Memory B cell (primary cell): ENCODE results near the gene ASIC2.

Experiments used
- ATAC-seq: fragments of 150-1000 bp; cut with Tn5 transposase; 2 replicates; pipeline ENCODE4 v1.10.0; 2021; ENCODE audit warnings: low read depth, mild to moderate bottlenecking, moderate library complexity
- DNase-seq, 2 donors: peaks; one replicate each; pipeline ENCODE4 v3.0.0; 2022; ENCODE audit warnings: low spot score in 2 of 2
- H3K27ac Mint-ChIP-seq: one replicate; pipeline ENCODE4 v1.8.0; 2022; ENCODE audit warnings: mild to moderate bottlenecking, moderate library complexity, mixed read lengths
- H3K27me3 Mint-ChIP-seq: one replicate; pipeline ENCODE4 v1.8.0; 2022; ENCODE audit warnings: mixed read lengths
- H3K36me3 Mint-ChIP-seq: one replicate; pipeline ENCODE4 v1.8.0; 2022; ENCODE audit warnings: mild to moderate bottlenecking, mixed read lengths
- H3K4me1 Mint-ChIP-seq: one replicate; pipeline ENCODE4 v1.8.0; 2022; ENCODE audit warnings: mixed read lengths
- H3K4me3 Mint-ChIP-seq: one replicate; pipeline ENCODE4 v1.8.0; 2022; ENCODE audit warnings: mild to moderate bottlenecking, moderate library complexity, mixed read lengths
- H3K9me3 Mint-ChIP-seq: one replicate; pipeline ENCODE4 v1.8.0; 2022; ENCODE audit warnings: mixed read lengths

ASIC2 gene

DNA sequence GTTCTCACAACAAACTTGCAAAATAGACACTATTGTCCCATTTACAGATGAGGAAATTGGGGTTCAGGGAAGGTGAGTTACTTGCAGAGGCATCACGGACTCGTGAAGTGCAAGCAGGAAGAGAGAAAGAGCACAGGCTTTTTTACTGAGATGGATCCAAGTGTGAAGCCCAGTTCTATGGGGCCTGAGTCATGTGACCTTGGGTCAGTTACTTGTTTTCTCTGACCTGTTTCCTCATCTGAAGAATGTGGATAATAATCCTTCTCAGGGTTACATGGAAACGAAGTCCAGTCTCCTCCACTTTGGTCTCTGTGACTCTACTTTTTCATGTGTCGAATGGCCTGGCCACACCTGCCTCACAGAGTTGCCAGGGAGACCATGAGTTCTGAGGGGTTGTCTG, 167.0 kb downstream of the ASIC2 start:
- Mint-ChIP-seq H3K27ac (no peak overlapping the region), H3K36me3 (no peaks in the 10 kb centered on the region), H3K27me3 (peaks cover 12% of the 10 kb centered on the region), H3K4me1 (no peaks in the 10 kb centered on the region), H3K4me3 (no peak overlapping the region), H3K9me3 (no peaks in the 10 kb centered on the region)
- DNase-seq (no peak), ATAC-seq (no peak)

DNA sequence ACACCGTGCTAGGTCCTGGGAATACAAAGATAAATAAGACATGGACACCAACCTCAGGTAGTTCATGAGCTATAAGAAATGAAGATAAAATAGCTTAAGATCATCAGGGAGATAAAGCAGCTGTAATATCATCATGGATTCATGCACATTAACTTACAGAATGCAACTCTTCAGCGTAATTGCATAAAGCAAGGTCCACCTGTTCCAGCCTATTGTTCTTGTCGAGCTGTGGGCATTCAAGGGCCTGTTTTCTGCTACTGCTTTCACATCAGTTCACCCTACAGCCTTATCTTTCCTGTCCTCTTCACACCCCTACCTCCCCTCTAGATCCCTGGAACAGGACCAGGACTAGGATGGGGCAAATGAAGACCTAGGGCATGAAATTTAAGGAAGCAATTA, 167.5 kb downstream of the ASIC2 start:
- Mint-ChIP-seq H3K9me3 (no peaks in the 10 kb centered on the region), H3K4me1 (no peaks in the 10 kb centered on the region), H3K27ac (no peak overlapping the region), H3K27me3 (peaks cover 13% of the 10 kb centered on the region), H3K4me3 (no peak overlapping the region), H3K36me3 (no peaks in the 10 kb centered on the region)
- ATAC-seq = no peak
- DNase-seq = no peak

DNA sequence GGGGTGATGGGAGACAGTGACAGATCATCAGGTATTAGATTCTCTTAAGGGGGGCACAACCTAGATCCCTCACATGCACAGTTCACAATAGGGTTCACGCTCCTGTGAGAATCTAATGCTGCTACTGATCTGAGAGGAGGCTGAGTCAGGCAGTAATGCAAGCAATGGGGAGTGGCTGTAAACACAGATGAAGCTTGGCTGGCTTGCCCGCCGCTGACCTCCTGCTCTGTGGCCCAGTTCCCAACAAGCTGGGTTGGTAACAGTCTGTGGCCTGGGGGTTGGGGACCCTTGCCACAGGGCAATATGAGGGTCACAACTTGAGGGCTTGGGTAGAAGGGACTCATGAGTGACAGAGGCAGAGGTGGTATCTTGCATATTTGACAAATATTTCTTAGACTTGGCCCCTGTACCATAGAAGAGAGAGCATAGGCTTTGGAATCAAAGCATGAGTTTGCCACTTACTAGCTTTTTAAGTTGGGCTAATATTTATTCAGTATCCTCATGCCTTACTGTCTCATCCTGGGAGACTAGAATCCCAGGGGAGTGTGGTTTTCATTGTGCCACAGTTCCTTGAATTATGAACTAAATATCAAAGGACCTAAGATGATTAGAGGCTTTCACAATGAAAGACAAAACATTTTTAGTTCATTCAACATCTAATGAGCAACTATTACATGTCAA, 168.1 kb downstream of the ASIC2 start:
- no peaks in the 10 kb centered on the region for H3K9me3 Mint-ChIP-seq

DNA sequence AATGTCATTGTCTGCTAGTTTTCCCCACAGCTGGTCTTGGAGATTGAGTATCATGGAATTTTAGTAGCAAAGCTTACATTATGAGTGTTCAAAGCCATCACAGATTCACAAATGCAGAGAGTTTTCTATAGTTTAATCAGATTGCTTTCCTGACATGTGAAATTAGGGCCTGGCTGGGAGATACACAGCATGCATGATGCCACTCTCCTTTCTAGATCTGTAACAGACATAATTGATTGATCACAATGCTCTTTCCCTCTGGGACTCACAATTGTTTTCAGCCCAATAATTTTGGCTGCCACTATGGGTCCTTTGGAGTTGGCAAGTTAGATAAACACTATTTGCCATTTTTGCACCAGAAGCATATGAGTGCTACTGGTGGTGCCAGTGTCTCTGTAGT, 168.9 kb downstream of the ASIC2 start:
- no peaks in the 10 kb centered on the region for H3K4me1 Mint-ChIP-seq
- DNase-seq (no peak), ATAC-seq (no peak)
- H3K27ac Mint-ChIP-seq = no peak overlapping the region
- no peaks in the 10 kb centered on the region for H3K9me3 Mint-ChIP-seq
- H3K4me3 Mint-ChIP-seq = no peak overlapping the region
- peaks cover 13% of the 10 kb centered on the region for H3K27me3 Mint-ChIP-seq
- no peaks in the 10 kb centered on the region for H3K36me3 Mint-ChIP-seq

More for the DNA sequence above, 168.1 kb downstream of the ASIC2 start:
- Mint-ChIP-seq H3K4me1 (no peaks in the 10 kb centered on the region), H3K27ac (no peak overlapping the region), H3K27me3 (peaks cover 13% of the 10 kb centered on the region), H3K36me3 (no peaks in the 10 kb centered on the region), H3K4me3 (no peak overlapping the region)
- ATAC-seq (no peak), DNase-seq (no peak)

DNA sequence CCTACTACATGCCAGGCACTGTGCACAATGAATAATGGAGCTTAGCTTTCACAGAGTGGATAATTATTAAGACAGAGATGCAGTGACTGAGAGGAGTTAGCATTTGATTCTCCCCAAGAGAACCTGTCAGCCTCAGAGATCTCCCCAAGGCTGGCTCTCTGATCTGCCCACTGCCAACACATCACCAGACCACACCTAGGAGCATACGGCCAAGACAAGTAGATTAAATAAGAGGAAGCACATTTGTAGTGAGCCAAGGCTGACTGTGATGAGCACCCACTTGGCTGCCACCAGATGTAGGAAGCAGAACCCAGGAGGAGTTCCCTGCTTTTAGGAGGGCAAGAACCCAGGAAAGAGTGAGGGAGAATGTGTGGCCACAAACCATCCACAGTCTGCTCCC, 171.3 kb downstream of the ASIC2 start:
- no peak overlapping the region for H3K27ac Mint-ChIP-seq
- DNase-seq (no peak), ATAC-seq (no peak)
- H3K4me1 Mint-ChIP-seq = no peaks in the 10 kb centered on the region
- peaks cover 10% of the 10 kb centered on the region for H3K27me3 Mint-ChIP-seq
- H3K9me3 Mint-ChIP-seq = no peaks in the 10 kb centered on the region
- no peaks in the 10 kb centered on the region for H3K36me3 Mint-ChIP-seq
- H3K4me3 Mint-ChIP-seq = no peak overlapping the region

DNA sequence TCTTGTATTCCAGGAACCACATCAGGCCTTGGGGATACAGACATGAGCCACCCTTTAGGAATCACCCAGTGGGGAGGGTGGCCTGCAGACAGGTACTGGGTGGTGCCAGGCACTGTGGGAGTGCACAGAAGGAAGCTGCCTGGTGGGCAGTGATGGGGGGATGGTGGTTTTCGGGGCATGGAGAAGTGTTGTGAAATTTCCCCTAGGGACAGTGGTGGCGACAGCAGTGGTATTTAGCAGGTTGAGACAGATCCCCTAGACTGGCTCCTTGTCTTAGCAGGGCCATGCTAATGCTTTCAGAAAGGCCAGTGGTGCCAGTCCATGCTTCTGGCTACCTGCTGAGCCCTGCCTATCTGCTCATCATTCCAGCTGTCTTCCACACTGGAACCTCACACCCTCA, 171.8 kb downstream of the ASIC2 start:
- H3K27me3 Mint-ChIP-seq = peaks cover 10% of the 10 kb centered on the region
- H3K36me3 Mint-ChIP-seq = no peaks in the 10 kb centered on the region
- no peaks in the 10 kb centered on the region for H3K9me3 Mint-ChIP-seq
- DNase-seq (no peak), ATAC-seq (no peak)
- H3K27ac Mint-ChIP-seq = no peak overlapping the region
- H3K4me1 Mint-ChIP-seq = no peaks in the 10 kb centered on the region
- no peak overlapping the region for H3K4me3 Mint-ChIP-seq

DNA sequence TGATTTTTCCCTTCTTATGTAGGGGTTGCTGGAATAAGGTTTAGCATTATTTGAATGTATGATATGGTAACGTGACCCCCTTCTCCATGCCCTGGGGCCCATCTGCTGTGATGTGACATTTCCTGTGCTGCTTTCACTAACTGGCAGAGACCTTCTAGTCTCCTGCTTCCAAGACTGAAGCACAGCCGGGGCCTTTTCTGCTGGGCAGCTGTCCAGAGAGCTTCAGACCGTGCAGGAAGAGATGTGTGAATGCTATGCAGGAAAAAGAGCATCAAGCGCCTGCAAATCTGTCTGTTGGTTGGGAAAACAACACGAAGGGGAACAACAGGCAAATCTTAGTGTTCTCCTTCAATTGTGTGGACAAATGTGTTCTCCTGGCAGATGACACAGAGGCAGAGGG, 173.0 kb downstream of the ASIC2 start:
- Mint-ChIP-seq H3K4me1 (no peaks in the 10 kb centered on the region), H3K4me3 (no peak overlapping the region), H3K27me3 (peaks cover 9% of the 10 kb centered on the region), H3K9me3 (no peaks in the 10 kb centered on the region), H3K27ac (no peak overlapping the region), H3K36me3 (no peaks in the 10 kb centered on the region)
- ATAC-seq = no peak
- DNase-seq = no peak

DNA sequence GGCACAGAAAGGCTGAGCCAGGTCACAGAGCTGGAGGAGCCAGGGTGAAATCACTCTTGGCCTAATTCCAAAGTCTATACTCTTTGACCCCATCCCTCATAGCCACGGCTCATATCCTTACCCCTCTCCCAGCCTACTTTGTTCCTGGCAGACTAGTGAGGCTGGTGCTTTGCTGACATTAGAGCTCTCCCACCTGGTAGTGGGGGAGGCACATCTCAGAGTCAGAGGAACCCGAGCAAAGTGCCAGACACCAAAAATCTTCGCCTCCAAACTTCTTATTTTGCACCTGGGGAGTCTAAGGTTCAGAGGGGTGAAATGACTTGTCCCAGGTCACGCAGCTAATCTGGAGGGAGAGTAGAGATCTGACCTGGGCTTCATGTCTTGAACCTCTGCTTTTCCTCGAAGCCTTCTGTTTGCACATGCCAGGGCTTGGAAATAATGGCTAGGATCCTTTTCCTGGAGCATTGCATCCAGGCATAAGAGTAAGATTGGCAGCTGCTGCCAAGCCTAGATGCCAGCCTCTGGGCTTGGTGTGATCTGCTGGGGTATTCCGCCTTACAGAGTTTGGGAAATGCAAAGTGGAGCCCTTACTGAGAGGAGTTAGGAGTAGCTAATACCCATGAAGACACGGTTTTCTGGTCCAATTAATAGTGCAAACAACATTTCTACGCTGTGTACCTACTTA, 174.6 kb downstream of the ASIC2 start:
- Mint-ChIP-seq H3K36me3 (no peaks in the 10 kb centered on the region), H3K27me3 (peaks cover 5% of the 10 kb centered on the region), H3K4me1 (no peaks in the 10 kb centered on the region), H3K27ac (no peak overlapping the region), H3K4me3 (no peak overlapping the region), H3K9me3 (no peaks in the 10 kb centered on the region)
- ATAC-seq = no peak
- DNase-seq = no peak

DNA sequence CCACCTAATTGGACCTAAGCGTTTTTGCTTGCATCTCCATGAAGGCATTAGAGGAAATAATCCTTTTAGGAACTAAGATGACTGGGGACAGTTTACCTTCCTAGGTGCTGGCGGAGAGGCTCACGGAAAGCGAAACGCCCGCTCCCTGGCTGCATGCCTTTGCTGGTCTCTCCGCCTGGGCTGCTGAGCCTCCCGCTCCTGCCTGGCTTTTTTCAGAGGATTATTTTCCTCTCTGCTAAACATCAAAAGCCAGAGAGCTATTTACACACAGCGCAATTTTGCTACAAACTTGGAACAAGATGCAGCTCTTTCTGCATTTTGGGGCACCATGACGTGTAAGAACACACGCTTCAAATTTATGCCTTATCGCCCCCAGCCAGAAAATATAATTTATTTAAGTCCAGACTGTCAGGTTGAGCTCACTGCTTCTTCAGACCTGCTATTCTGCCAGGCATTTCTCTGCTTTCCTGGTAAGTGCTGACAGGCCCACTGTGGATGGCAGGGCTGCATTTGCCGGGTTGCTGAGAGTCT, 177.0 kb downstream of the ASIC2 start:
- no peak overlapping the region for H3K27ac Mint-ChIP-seq
- no peak for DNase-seq
- H3K4me3 Mint-ChIP-seq = no peak overlapping the region

DNA sequence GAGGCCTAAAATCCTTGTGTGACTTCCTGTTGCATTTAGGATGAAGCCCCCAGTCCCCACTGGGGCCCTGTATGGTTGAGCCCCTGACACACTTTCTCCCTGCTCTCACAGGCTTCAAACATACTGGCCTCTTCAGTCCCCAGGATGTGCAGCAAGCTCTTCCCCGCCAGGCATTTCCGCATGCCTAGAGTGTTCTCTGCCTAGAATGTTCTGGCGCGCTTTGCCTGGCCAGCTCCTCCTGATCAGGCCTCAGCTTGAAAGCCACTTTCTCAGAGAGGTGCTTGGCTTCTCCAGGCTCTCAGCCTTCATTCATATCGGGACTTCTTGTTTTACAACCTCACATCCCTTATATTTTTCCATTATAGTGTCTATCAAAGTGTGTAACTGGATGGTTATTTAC, 177.7 kb downstream of the ASIC2 start:
- Mint-ChIP-seq H3K27me3 (peaks cover 15% of the 10 kb centered on the region), H3K9me3 (peaks cover 2% of the 10 kb centered on the region), H3K4me1 (no peaks in the 10 kb centered on the region), H3K36me3 (peaks cover 2% of the 10 kb centered on the region), H3K27ac (no peak overlapping the region), H3K4me3 (no peak overlapping the region)
- DNase-seq (no peak), ATAC-seq (no peak)

More for the DNA sequence above, 177.0 kb downstream of the ASIC2 start:
- peaks cover 14% of the 10 kb centered on the region for H3K27me3 Mint-ChIP-seq
- no peaks in the 10 kb centered on the region for H3K4me1 Mint-ChIP-seq
- ATAC-seq = no peak
- H3K9me3 Mint-ChIP-seq = peaks cover under 1% of the 10 kb centered on the region
- peaks cover under 1% of the 10 kb centered on the region for H3K36me3 Mint-ChIP-seq

DNA sequence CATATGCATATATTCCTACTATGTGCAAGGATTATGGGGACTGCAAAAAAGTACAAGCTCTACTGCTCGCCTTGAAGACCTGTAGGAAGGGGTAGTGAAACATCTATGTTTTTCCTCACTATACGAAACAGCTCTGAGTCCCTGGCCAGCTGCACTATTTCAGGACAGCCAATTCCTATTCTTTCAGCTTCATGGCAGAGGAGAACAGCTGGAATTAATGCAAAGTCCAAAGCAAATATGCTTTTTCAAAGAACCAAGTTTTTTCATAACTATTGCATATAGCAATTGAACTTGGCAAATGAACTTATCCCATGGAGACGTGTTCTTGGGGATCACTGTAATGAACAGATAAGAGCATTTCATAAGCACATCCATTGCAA, 179.1 kb downstream of the ASIC2 start:
- DNase-seq = no peak
- Mint-ChIP-seq H3K27ac (no peak overlapping the region), H3K4me3 (no peak overlapping the region), H3K4me1 (no peaks in the 10 kb centered on the region), H3K9me3 (peaks cover 2% of the 10 kb centered on the region), H3K27me3 (peaks cover 15% of the 10 kb centered on the region), H3K36me3 (peaks cover 2% of the 10 kb centered on the region)
- ATAC-seq = no peak

DNA sequence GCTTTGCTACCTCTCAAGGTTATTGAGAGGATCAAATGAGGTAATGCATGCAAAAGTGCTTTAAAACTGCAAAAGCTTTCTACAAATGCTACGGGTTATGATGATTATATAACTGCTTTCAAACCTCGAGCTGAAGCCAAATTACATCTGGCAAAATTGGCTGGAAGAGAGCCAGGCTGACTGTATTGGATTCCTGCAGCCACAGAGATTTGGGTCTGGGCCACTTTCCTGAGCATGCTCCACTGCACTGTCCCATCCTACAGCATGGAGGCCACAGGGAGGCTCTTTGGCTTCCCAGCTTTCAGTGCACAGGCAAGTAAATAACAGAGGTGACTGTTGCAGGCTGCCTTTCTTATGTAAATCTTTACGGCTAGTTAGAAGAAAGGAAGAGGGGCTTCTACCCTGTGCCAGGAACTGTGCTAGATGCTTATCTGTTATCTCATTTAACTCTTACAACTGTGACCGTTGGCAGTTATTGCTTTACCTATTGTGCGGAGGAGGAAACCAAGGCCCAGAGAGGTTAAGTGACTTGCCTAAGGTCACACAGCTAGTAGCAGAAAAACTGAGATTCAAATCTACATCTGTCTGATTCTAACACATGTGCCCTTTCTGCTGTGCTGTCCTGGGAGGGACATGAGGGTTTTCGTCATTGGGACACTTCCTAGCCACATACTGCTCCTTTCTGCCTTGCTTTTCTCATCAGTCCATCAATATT, 179.7 kb downstream of the ASIC2 start:
- Mint-ChIP-seq H3K4me1 (no peaks in the 10 kb centered on the region), H3K27ac (no peak overlapping the region), H3K36me3 (peaks cover 2% of the 10 kb centered on the region), H3K4me3 (no peak overlapping the region), H3K27me3 (peaks cover 15% of the 10 kb centered on the region), H3K9me3 (peaks cover 2% of the 10 kb centered on the region)
- no peak for DNase-seq
- ATAC-seq = no peak

DNA sequence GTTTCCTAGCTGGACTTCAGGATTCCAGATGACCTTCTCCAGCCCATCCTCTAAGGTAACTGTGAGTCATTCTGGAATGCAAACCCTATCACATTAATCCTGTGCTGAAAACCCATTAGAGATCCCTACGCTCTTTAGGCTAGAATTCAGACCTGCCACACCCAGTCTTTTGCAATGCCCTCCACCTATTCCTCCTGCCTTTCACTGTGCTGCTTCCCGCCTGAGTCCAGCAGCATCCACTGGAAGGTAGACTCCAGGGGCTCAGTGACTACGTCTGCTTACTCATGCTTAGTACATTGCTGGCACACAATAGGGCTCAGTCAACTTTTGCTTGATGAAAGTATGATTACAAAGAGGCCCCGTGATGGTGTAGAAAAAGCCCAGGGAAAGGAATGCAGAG, 180.3 kb downstream of the ASIC2 start:
- H3K4me1 Mint-ChIP-seq = no peaks in the 10 kb centered on the region
- DNase-seq (no peak), ATAC-seq (no peak)
- peaks cover 15% of the 10 kb centered on the region for H3K27me3 Mint-ChIP-seq
- H3K36me3 Mint-ChIP-seq = peaks cover 2% of the 10 kb centered on the region
- no peak overlapping the region for H3K27ac Mint-ChIP-seq
- no peak overlapping the region for H3K4me3 Mint-ChIP-seq
- H3K9me3 Mint-ChIP-seq = peaks cover 2% of the 10 kb centered on the region

DNA sequence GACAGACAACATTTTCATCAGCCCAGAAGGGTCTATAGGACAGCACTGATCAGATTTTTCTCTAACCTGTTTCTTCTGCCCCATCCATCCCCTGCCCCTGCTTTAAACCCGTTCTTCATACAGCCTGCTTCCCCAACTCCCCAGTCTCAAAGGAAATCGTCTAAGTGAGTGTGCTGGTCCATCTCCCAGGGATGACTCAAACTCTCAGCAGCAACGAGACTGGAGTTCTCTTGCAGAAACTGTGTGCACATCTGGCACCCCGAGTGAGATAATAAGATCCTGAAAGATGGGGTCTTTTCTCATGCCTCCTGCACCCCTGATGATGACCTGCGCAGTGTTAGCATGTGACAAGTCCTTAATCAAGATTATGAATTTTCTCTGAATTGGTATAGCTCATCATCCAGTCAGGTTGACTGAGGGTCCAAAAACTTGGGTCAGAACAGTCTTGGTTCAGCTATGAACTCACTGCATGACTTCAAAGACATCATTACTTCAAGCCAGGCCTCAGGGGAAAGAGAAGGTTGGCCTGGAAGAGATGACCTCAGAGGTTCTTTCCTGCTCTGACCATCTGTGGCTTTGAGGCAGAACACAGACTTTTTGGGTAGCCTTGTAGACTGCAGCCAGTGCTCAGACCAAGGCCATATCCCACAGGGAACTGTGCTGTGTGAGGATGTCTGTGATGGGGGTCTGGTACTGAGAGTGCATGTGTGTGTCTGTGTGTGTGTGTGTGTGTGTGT, 183.6 kb downstream of the ASIC2 start:
- H3K27me3 Mint-ChIP-seq = peaks cover 15% of the 10 kb centered on the region
- H3K9me3 Mint-ChIP-seq = peaks cover 5% of the 10 kb centered on the region
- no peak for DNase-seq
- no peak for ATAC-seq
- peaks cover 2% of the 10 kb centered on the region for H3K36me3 Mint-ChIP-seq
- H3K27ac Mint-ChIP-seq = no peak overlapping the region
- H3K4me1 Mint-ChIP-seq = no peaks in the 10 kb centered on the region
- no peak overlapping the region for H3K4me3 Mint-ChIP-seq
